ENCODE measurements around the gene ABCC4.

Gene ABCC4

GRCh38 chr13:95182570-95183265 is 118.5 kb downstream of the ABCC4 start:
- H3K9me3 ChIP-seq (ENCODE audit: control insufficient read depth, insufficient read depth, low read length) = no peaks in the 10 kb centered on the region
- H3K4me2 ChIP-seq (ENCODE audit: low read length) = no peak overlapping the region
- no peaks in the 10 kb centered on the region for H3K4me1 ChIP-seq (ENCODE audit: control insufficient read depth, low read length)
- no peaks in the 10 kb centered on the region for H4K20me1 ChIP-seq (ENCODE audit: control insufficient read depth, insufficient read depth, low read depth, low read length)
- H3K27ac ChIP-seq (ENCODE audit: low read depth, low read length) = no peak overlapping the region
- H3F3A ChIP-seq (ENCODE audit: control insufficient read depth, insufficient read depth) = no peaks in the 10 kb centered on the region
- H3K27me3 ChIP-seq (ENCODE audit: control insufficient read depth, low read length) = no peaks in the 10 kb centered on the region
- no peaks in the 10 kb centered on the region for H3K9me2 ChIP-seq (replicated peaks; ENCODE audit: control insufficient read depth, low read length)
- TF ChIP-seq CTCF (IDR thresholded peaks at IDR 0.05; ENCODE audit: low read depth, low read length, poor library complexity, severe bottlenecking) (no peak), EZH2phosphoT487 (IDR thresholded peaks at IDR 0.05; ENCODE audit: borderline replicate concordance, low read length) (no peak)
- H3K79me2 ChIP-seq (ENCODE audit: control insufficient read depth, low read length) = no peaks in the 10 kb centered on the region
- no peak overlapping the region for H3K4me3 ChIP-seq (ENCODE audit: low read length)
- H3K36me3 ChIP-seq (ENCODE audit: control insufficient read depth, low read length) = peaks cover 3% of the 10 kb centered on the region

GRCh38 chr13:95181586-95181985 is 119.7 kb downstream of the ABCC4 start:
- Histone ChIP-seq H3K9me2 (replicated peaks; ENCODE audit: control insufficient read depth, low read length) (no peaks in the 10 kb centered on the region), H3K27ac (ENCODE audit: low read depth, low read length) (no peak overlapping the region), H3K79me2 (ENCODE audit: control insufficient read depth, low read length) (no peaks in the 10 kb centered on the region), H3K9me3 (ENCODE audit: control insufficient read depth, insufficient read depth, low read length) (no peaks in the 10 kb centered on the region), H3K27me3 (ENCODE audit: control insufficient read depth, low read length) (no peaks in the 10 kb centered on the region), H3K4me2 (ENCODE audit: low read length) (no peak overlapping the region), H3F3A (ENCODE audit: control insufficient read depth, insufficient read depth) (no peaks in the 10 kb centered on the region), H3K36me3 (ENCODE audit: control insufficient read depth, low read length) (peaks cover 10% of the 10 kb centered on the region), H3K4me1 (ENCODE audit: control insufficient read depth, low read length) (no peaks in the 10 kb centered on the region), H4K20me1 (ENCODE audit: control insufficient read depth, insufficient read depth, low read depth, low read length) (no peaks in the 10 kb centered on the region), H3K4me3 (ENCODE audit: low read length) (no peak overlapping the region)
- TF ChIP-seq EZH2phosphoT487 (IDR thresholded peaks at IDR 0.05; ENCODE audit: borderline replicate concordance, low read length) (no peak), CTCF (IDR thresholded peaks at IDR 0.05; ENCODE audit: low read depth, low read length, poor library complexity, severe bottlenecking) (no peak)

- H3K9me3 ChIP-seq (ENCODE audit: control insufficient read depth, insufficient read depth, low read length) = no peaks in the 10 kb centered on the region
- no peak overlapping the region for H3K4me2 ChIP-seq (ENCODE audit: low read length)
- no peak overlapping the region for H3K4me3 ChIP-seq (ENCODE audit: low read length)
- no peaks in the 10 kb centered on the region for H3K27me3 ChIP-seq (ENCODE audit: control insufficient read depth, low read length)
- no peaks in the 10 kb centered on the region for H3K79me2 ChIP-seq (ENCODE audit: control insufficient read depth, low read length)
- TF ChIP-seq EZH2phosphoT487 (IDR thresholded peaks at IDR 0.05; ENCODE audit: borderline replicate concordance, low read length) (no peak), CTCF (IDR thresholded peaks at IDR 0.05; ENCODE audit: low read depth, low read length, poor library complexity, severe bottlenecking) (no peak)
- H3K4me1 ChIP-seq (ENCODE audit: control insufficient read depth, low read length) = no peaks in the 10 kb centered on the region
- H4K20me1 ChIP-seq (ENCODE audit: control insufficient read depth, insufficient read depth, low read depth, low read length) = no peaks in the 10 kb centered on the region
- no peak overlapping the region for H3K27ac ChIP-seq (ENCODE audit: low read depth, low read length)
- no peaks in the 10 kb centered on the region for H3K9me2 ChIP-seq (replicated peaks; ENCODE audit: control insufficient read depth, low read length)
- no peaks in the 10 kb centered on the region for H3F3A ChIP-seq (ENCODE audit: control insufficient read depth, insufficient read depth)
- H3K36me3 ChIP-seq (ENCODE audit: control insufficient read depth, low read length) = peaks cover 10% of the 10 kb centered on the region
Observed at GRCh38 chr13:95180513-95181245, 120.6 kb downstream of the ABCC4 start.
